Measurements from ENCODE around the gene PHF23. TPM values are rescaled to one million over a fixed set of nuclear protein-coding genes. Genes with fewer than 3 reads are reported as not detected.

The PHF23 gene
- total and polyA plus RNA-seq, 2 of the 4 experiments (the other 2 are of a cell fraction): 44.8 to 58.5 TPM

DNA sequence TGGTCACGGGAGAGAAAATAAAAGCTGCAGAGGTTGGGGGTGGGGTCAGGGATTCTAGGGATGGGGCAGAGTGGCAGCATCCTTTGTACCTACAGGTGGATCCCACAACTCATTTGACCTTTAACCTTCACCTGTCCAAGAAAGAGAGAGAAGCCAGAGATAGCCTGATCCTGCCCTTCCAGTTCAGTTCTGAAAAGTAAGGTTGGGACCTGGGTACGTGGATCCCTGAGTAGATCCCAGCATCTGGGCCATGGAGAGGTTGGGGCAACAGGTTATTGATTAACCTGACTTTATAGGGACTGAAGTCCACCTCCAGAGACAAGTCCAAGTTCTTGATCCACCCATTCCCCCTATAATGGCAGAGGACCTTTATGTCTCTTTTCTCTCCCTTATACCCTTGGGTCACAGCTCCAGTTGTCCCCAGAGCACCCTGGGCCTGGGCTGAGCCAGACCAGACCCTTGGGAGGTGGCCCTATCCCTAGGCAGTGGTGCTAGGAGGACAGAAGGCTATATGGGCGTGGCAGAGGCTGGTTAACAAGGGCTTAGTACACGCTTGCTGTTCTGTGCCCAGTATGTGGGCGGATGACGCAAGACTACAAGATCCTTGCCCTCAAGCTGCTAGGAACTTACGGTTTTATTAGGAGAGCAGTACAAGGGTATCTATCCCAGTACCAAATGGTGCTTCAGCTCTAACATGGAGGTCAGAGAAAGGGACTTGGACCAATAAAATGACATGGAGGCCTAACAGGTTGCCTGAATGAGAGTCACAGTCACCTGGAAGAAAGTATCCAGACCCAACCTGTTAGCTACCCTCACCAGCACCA lies 19.7 kb upstream of the PHF23 start:
- BruUV-seq (replicated peaks): no TSS peak
- H2BK15ac ChIP-seq (ENCODE audit: low read depth, low read length): no peak overlapping the region
- no peak for ATAC-seq (ENCODE audit: low read depth)
- no peak overlapping the region for H3K4me3 ChIP-seq (ENCODE audit: insufficient read depth, low read depth, low read length)
- H2BK20ac ChIP-seq (ENCODE audit: low read depth, low read length): no peak overlapping the region
- H3K27ac ChIP-seq (ENCODE audit: insufficient read depth, low read length): no peak overlapping the region
- H4K91ac ChIP-seq (ENCODE audit: insufficient read depth, low read depth, low read length): no peak overlapping the region
- H3K79me1 ChIP-seq (ENCODE audit: low read depth in 1 of 2, low read length in 2 of 2): peaks cover 2 to 13% of the 10 kb centered on the region in 2 experiments; a peak in 2 of 4 replicates
- H2AK9ac ChIP-seq (replicated peaks; ENCODE audit: low read depth, low read length, poor library complexity): peak overlapping the region; percentile 5
- WGBS, 2 experiments (ENCODE audit: extremely low coverage in 2 of 2, insufficient read length in 1 of 2): 73% methylated on average over 2 of the region's 7 CpGs; no CpG with 5 or more reads in 1 of the 2 experiments
- POLR2A ChIA-PET (ENCODE audit: unreplicated experiment): interaction anchor here (0.6 kb wide), 1 partner anchor 11 kb away, joined by 6 read pairs; no protein-coding TSS in a partner anchor
- peaks cover 32% of the 10 kb centered on the region for H3K36me3 ChIP-seq (ENCODE audit: control insufficient read depth, insufficient read depth, low read length)
- intact Hi-C loops (cut with micrococcal nuclease) (no loop called here), in situ Hi-C loops (cut with MboI; ENCODE audit: low sequenced_read_pairs) (no loop called here), dilution Hi-C loops (cut with HindIII; ENCODE audit: low sequenced_read_pairs, unreplicated experiment) (no loop called here)
- no peaks in the 10 kb centered on the region for H3K9me3 ChIP-seq (ENCODE audit: control insufficient read depth, insufficient read depth, low read length)
- CTCF ChIA-PET: no interaction called here
- H3K4me2 ChIP-seq (ENCODE audit: low read depth, low read length): no peak overlapping the region
- peak; percentile 27 for DNase-seq
- no peaks in the 10 kb centered on the region for H4K20me1 ChIP-seq (ENCODE audit: insufficient read depth, low read length)
- H2AK5ac ChIP-seq (ENCODE audit: low read depth, low read length): no peak overlapping the region
- H2BK120ac ChIP-seq (ENCODE audit: low read depth, low read length): no peak overlapping the region
- H4K5ac ChIP-seq (ENCODE audit: low read depth, low read length): no peak overlapping the region
- no peak overlapping the region for H2AFZ ChIP-seq (replicated peaks; ENCODE audit: low read length, poor library complexity)
- no peak overlapping the region for H3K18ac ChIP-seq (ENCODE audit: low read depth, low read length)
- H3K4ac ChIP-seq (ENCODE audit: low read depth, low read length): no peak overlapping the region
- peaks cover 8% of the 10 kb centered on the region for H3K4me1 ChIP-seq (ENCODE audit: control insufficient read depth, insufficient read depth, low read length)
- no peak overlapping the region for H3K9ac ChIP-seq (ENCODE audit: low read depth, low read length)
- peaks cover 13% of the 10 kb centered on the region; the same call in 1 of the 2 replicates for H3K27me3 ChIP-seq (ENCODE audit: control insufficient read depth, insufficient read depth, low read length)
- TF ChIP-seq CEBPB (IDR thresholded peaks at IDR 0.05; ENCODE audit: low read depth, low read length): peak; percentile 86
- no peak for TF ChIP-seq FOS (IDR thresholded peaks at IDR 0.05; ENCODE audit: low read depth, low read length)
- no peak overlapping the region for H2BK5ac ChIP-seq (ENCODE audit: low read depth, low read length, poor library complexity, severe bottlenecking)
- H3K23ac ChIP-seq (ENCODE audit: low read depth, low read length): no peak overlapping the region
- no peak overlapping the region for H3K14ac ChIP-seq (replicated peaks; ENCODE audit: low read depth, low read length)
- H3K56ac ChIP-seq (ENCODE audit: extremely low read depth, insufficient read depth, low read length): no peak overlapping the region
- peaks cover 10% of the 10 kb centered on the region for H3K9me1 ChIP-seq (ENCODE audit: insufficient read depth, low read length)
- H4K8ac ChIP-seq (ENCODE audit: low read depth in 2 of 2, low read length in 2 of 2): no peak overlapping the region

All from IMR-90 (cell line).